Gastrocnemius medialis (tissue), 4 donors: ENCODE results near the gene MED12L. TPM values are rescaled to one million over a fixed set of nuclear protein-coding genes. Genes with fewer than 3 reads are reported as not detected.

Experiments used
- ATAC-seq, 2 donors: fragments of 150-250 bp; one replicate each; pipeline ENCODE4 v1.9.1; 2016
- DNase-seq, 2 donors: peaks; one replicate each; pipeline ENCODE4 v3.0.0-alpha.2; 2019
- H3K27ac ChIP-seq, 4 donors: fragments of 200-600 bp; sonication (generic); 1 replicate in 1 of 4; 2 replicates in 3 of 4; pipeline ENCODE4 v1.5.1; 2016 to 2018; ENCODE audit warnings: mild to moderate bottlenecking in 2 of 4, moderate library complexity in 1 of 4
- H3K27me3 ChIP-seq, 3 donors: fragments of 200-600 bp; sonication (generic) in 2 of 3; 1 replicate in 1 of 3; 2 replicates in 2 of 3; pipeline versions ENCODE4 v1.5.1 to v1.6.0; 2016 to 2019; ENCODE audit warnings: mild to moderate bottlenecking in 1 of 3, moderate library complexity in 1 of 3
- H3K36me3 ChIP-seq, 2 donors: fragments of 200-600 bp; sonication (generic) in 1 of 2; one replicate each; pipeline ENCODE4 v1.5.1; 2017 to 2018
- H3K4me1 ChIP-seq, 2 donors: fragments of 200-600 bp; sonication (generic) in 1 of 2; one replicate each; pipeline ENCODE4 v1.5.1; 2016 to 2017; ENCODE audit warnings: mild to moderate bottlenecking in 2 of 2
- H3K4me3 ChIP-seq, 4 donors: fragments of 200-600 bp; sonication (generic) in 3 of 4; 1 replicate in 1 of 4; 2 replicates in 3 of 4; pipeline ENCODE4 v1.5.1; 2016 to 2019; ENCODE audit warnings: mild to moderate bottlenecking in 2 of 4
- H3K9me3 ChIP-seq, 3 donors: fragments of 200-600 bp; sonication (generic) in 2 of 3; 1 replicate in 1 of 3; 2 replicates in 2 of 3; pipeline ENCODE4 v1.5.1; 2016 to 2019
- CTCF ChIP-seq, 5 experiments: fragments of 450-650 bp in 3 of 5; fragments of 200-600 bp in 2 of 5; sonication (generic) in 2 of 5; IDR thresholded peaks in 4 of 5; conservative IDR thresholded peaks in 1 of 5; 1 replicate in 4 of 5; 2 replicates in 1 of 5; pipeline ENCODE4 v1.5.1; 2016 to 2019; ENCODE audit warnings: antibody characterized with exemption in 5 of 5, mild to moderate bottlenecking in 3 of 5, moderate library complexity in 3 of 5
- POLR2A ChIP-seq, 2 donors: fragments of 450-650 bp; IDR thresholded peaks; one replicate each; pipeline ENCODE4 v1.6.1; 2017; ENCODE audit warnings: antibody characterized with exemption in 2 of 2, mild to moderate bottlenecking in 2 of 2, moderate library complexity in 2 of 2
- in situ Hi-C, 4 donors: fragments of 200-750 bp; cut with MboI; loops; one replicate each; pipeline versions ENCODE4 v1.15.0 to v1.8.0; 2017; ENCODE audit warnings: low sequenced_read_pairs in 4 of 4
- intact Hi-C: fragments of 100-400 bp; cut with DNase I; formaldehyde crosslinking; loops from one replicate; pipeline ENCODE4 v1.15.1; 2023; ENCODE audit warnings: low total_unique reads
- total RNA-seq, 4 donors: library from RNA; depleted of rRNA; stranded (reverse); fragments of >200 nt; gene quantifications; one replicate each; pipeline versions ENCODE4 v1.1.0 to v1.2.3, GENCODE V29; 2016

Gene MED12L
- total RNA-seq, 4 donors from 2014 or later, result 0.05 to 1.2 (median 0.10) TPM

GRCh38 chr3:151119188-151119587 is 33.7 kb downstream of the MED12L start:
- Histone ChIP-seq H3K27me3 (no peaks in the 10 kb centered on the region), H3K27ac (no peak overlapping the region), H3K4me3 (no peak overlapping the region), H3K36me3 (no peaks in the 10 kb centered on the region), H3K4me1 (no peaks in the 10 kb centered on the region), H3K9me3 (no peaks in the 10 kb centered on the region)
- in situ Hi-C loops, result no loop called here
- ATAC-seq (no peak), DNase-seq (no peak)
- no peak for TF ChIP-seq POLR2A (IDR thresholded peaks at IDR 0.05)
- TF ChIP-seq CTCF (IDR thresholded peaks at IDR 0.05 in 4 of 5, conservative IDR thresholded peaks at IDR 0.05 in 1 of 5), result no peak
- intact Hi-C loops, result no loop called here

- no peak for ATAC-seq
- intact Hi-C loops (no loop called here), in situ Hi-C loops (no loop called here)
- Histone ChIP-seq H3K9me3 (no peaks in the 10 kb centered on the region), H3K36me3 (no peaks in the 10 kb centered on the region), H3K27ac (no peak overlapping the region), H3K4me3 (no peak overlapping the region), H3K27me3 (no peaks in the 10 kb centered on the region), H3K4me1 (no peaks in the 10 kb centered on the region)
- no peak for DNase-seq
- TF ChIP-seq POLR2A (IDR thresholded peaks at IDR 0.05) (no peak), CTCF (IDR thresholded peaks at IDR 0.05 in 4 of 5, conservative IDR thresholded peaks at IDR 0.05 in 1 of 5) (no peak)
These were observed 34.9 kb downstream of the MED12L start for GRCh38 chr3:151120409-151120808.

DNA sequence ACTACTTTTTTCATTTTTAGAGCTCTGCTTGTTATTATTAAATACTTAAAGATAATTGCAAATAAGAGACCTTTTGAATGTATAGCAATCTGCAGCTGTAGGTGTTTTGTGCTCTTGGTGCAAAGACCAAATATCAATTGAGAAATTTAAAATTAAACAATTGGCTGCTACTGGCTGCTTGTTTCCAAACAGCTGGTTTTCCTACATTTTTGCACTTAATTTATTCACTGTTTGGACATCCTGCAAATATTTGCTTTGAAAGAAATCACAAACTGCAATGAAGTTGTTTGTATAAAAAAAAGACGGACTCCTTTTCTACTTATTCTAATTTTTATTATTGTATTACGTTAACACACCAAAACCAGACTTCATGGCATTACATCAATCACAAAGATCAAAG is 35.6 kb downstream of the MED12L start:
- intact Hi-C loops, result no loop called here
- Histone ChIP-seq H3K9me3 (no peaks in the 10 kb centered on the region), H3K27ac (no peak overlapping the region), H3K4me3 (no peak overlapping the region), H3K36me3 (no peaks in the 10 kb centered on the region), H3K27me3 (no peaks in the 10 kb centered on the region), H3K4me1 (no peaks in the 10 kb centered on the region)
- DNase-seq (no peak), ATAC-seq (no peak)
- in situ Hi-C loops, result no loop called here
- no peak for TF ChIP-seq CTCF (IDR thresholded peaks at IDR 0.05 in 4 of 5, conservative IDR thresholded peaks at IDR 0.05 in 1 of 5)
- TF ChIP-seq POLR2A (IDR thresholded peaks at IDR 0.05), result no peak

GRCh38 chr3:151123827-151124226 is 38.4 kb downstream of the MED12L start:
- DNase-seq, result no peak
- H3K9me3 ChIP-seq, result no peaks in the 10 kb centered on the region
- H3K4me1 ChIP-seq, result no peaks in the 10 kb centered on the region
- no peaks in the 10 kb centered on the region for H3K36me3 ChIP-seq
- TF ChIP-seq POLR2A (IDR thresholded peaks at IDR 0.05) (no peak), CTCF (IDR thresholded peaks at IDR 0.05 in 4 of 5, conservative IDR thresholded peaks at IDR 0.05 in 1 of 5) (no peak)
- in situ Hi-C loops (no loop called here), intact Hi-C loops (no loop called here)
- no peak for ATAC-seq
- H3K4me3 ChIP-seq, result no peak overlapping the region
- H3K27ac ChIP-seq, result no peak overlapping the region
- H3K27me3 ChIP-seq, result no peaks in the 10 kb centered on the region

GRCh38 chr3:151124476-151124875 is 39.0 kb downstream of the MED12L start:
- Histone ChIP-seq H3K27me3 (no peaks in the 10 kb centered on the region), H3K27ac (no peak overlapping the region), H3K9me3 (no peaks in the 10 kb centered on the region), H3K4me3 (no peak overlapping the region), H3K4me1 (no peaks in the 10 kb centered on the region), H3K36me3 (no peaks in the 10 kb centered on the region)
- ATAC-seq (no peak), DNase-seq (no peak)
- no peak for TF ChIP-seq POLR2A (IDR thresholded peaks at IDR 0.05)
- no peak for TF ChIP-seq CTCF (IDR thresholded peaks at IDR 0.05 in 4 of 5, conservative IDR thresholded peaks at IDR 0.05 in 1 of 5)
- intact Hi-C loops, result no loop called here
- in situ Hi-C loops, result no loop called here
